ENCODE measurements around the gene AZU1.
"Not testable (repeated sequence)": the region's sequence is repeated elsewhere in the genome, so short reads cannot be mapped to it uniquely, and the experiment has no call there.

The AZU1 gene

DNA sequence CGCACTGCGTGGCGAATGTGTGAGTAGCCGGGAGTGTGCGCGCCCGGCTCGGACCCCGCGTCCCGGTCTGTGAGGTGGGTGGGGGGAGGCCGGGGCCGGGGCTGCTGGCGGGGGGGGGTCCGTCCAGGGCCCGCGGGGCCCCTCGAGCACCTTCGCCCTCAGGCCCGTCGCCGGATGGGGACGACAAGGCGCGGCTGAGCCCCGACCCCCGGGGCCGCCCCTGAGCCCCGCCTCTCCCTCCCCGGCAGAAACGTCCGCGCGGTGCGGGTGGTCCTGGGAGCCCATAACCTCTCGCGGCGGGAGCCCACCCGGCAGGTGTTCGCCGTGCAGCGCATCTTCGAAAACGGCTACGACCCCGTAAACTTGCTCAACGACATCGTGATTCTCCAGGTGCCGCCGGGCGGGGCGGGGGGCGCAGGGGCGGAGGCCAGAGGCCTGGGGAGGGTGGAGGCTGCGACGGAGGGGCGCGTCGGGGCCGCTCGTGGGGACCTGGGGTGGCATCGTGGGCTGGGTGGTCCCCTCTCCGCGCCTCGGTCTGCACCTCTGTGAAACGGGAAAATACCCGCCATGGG, 25.5 kb downstream of the AZU1 start:
- H3K9me2 ChIP-seq (replicated peaks; ENCODE audit: control insufficient read depth, low read length) = no peaks in the 10 kb centered on the region
- H3K36me3 ChIP-seq (ENCODE audit: control insufficient read depth, low read length) = no peaks in the 10 kb centered on the region
- H4K20me1 ChIP-seq (ENCODE audit: control insufficient read depth, insufficient read depth, low read depth, low read length) = no peaks in the 10 kb centered on the region
- no peaks in the 10 kb centered on the region for H3K4me1 ChIP-seq (ENCODE audit: control insufficient read depth, low read length)
- no peak overlapping the region for H3K4me2 ChIP-seq (ENCODE audit: low read length)
- H3K27me3 ChIP-seq (ENCODE audit: control insufficient read depth, low read length) = peaks cover 3% of the 10 kb centered on the region; the same call in 1 of the 2 replicates
- no peaks in the 10 kb centered on the region for H3K79me2 ChIP-seq (ENCODE audit: control insufficient read depth, low read length)
- H3K4me3 ChIP-seq (ENCODE audit: low read length) = no peak overlapping the region
- no peak overlapping the region for H3K27ac ChIP-seq (ENCODE audit: low read depth, low read length)
- TF ChIP-seq, protein P1, sequence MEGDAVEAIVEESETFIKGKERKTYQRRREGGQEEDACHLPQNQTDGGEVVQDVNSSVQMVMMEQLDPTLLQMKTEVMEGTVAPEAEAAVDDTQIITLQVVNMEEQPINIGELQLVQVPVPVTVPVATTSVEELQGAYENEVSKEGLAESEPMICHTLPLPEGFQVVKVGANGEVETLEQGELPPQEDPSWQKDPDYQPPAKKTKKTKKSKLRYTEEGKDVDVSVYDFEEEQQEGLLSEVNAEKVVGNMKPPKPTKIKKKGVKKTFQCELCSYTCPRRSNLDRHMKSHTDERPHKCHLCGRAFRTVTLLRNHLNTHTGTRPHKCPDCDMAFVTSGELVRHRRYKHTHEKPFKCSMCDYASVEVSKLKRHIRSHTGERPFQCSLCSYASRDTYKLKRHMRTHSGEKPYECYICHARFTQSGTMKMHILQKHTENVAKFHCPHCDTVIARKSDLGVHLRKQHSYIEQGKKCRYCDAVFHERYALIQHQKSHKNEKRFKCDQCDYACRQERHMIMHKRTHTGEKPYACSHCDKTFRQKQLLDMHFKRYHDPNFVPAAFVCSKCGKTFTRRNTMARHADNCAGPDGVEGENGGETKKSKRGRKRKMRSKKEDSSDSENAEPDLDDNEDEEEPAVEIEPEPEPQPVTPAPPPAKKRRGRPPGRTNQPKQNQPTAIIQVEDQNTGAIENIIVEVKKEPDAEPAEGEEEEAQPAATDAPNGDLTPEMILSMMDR (IDR thresholded peaks at IDR 0.05; ENCODE audit: low read depth, low read length, poor library complexity, severe bottlenecking) = no peak
- TF ChIP-seq EZH2phosphoT487 (IDR thresholded peaks at IDR 0.05; ENCODE audit: borderline replicate concordance, low read length) = no peak
- H3K9me3 ChIP-seq (ENCODE audit: control insufficient read depth, insufficient read depth, low read length) = no peaks in the 10 kb centered on the region
- H3F3A ChIP-seq (ENCODE audit: control insufficient read depth, insufficient read depth) = no peaks in the 10 kb centered on the region

DNA sequence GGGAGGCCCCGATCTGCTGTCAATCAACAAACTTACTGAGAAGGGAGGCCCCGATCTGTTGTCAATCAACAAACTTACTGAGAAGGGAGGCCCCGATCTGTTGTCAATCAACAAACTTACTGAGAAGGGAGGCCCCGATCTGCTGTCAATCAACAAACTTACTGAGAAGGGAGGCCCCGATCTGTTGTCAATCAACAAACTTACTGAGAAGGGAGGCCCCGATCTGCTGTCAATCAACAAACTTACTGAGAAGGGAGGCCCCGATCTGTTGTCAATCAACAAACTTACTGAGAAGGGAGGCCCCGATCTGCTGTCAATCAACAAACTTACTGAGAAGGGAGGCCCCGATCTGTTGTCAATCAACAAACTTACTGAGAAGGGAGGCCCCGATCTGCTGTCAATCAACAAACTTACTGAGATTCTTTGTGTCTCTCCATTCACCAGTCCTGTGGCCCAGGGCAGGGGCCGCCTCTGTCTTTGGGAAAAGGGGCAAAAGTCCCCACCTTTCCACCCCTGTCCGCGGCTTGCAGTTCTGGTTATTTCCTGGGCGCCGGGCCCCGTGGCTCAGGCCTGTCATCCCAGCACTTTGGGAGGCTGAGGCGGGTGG, 26.1 kb downstream of the AZU1 start:
- H3K27me3 ChIP-seq (ENCODE audit: control insufficient read depth, low read length); H3K27ac ChIP-seq (ENCODE audit: low read depth, low read length); H3F3A ChIP-seq (ENCODE audit: control insufficient read depth, insufficient read depth); H3K4me1 ChIP-seq (ENCODE audit: control insufficient read depth, low read length); H4K20me1 ChIP-seq (ENCODE audit: control insufficient read depth, insufficient read depth, low read depth, low read length); H3K9me3 ChIP-seq (ENCODE audit: control insufficient read depth, insufficient read depth, low read length); H3K9me2 ChIP-seq (replicated peaks; ENCODE audit: control insufficient read depth, low read length); H3K36me3 ChIP-seq (ENCODE audit: control insufficient read depth, low read length); H3K79me2 ChIP-seq (ENCODE audit: control insufficient read depth, low read length); H3K4me2 ChIP-seq (ENCODE audit: low read length); H3K4me3 ChIP-seq (ENCODE audit: low read length): not testable (repeated sequence)

DNA sequence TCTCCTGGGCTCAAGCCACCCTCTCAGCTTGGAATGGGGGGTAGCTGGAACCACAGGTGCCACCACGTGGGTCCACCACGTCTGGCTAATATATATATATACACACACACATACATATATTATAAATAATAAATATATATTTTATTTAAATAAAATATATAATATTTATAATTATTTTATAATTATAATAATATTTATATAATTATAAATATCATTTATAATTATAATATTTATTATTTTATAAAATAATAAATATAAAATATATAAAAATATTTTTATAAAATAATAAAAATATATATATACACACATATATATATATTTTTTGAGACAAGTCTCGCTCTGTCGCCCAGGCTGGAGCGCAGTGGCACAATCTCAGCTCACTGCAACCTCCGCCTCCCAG, 26.9 kb downstream of the AZU1 start:
- Histone ChIP-seq H3K9me2 (replicated peaks; ENCODE audit: control insufficient read depth, low read length) (no peaks in the 10 kb centered on the region), H3F3A (ENCODE audit: control insufficient read depth, insufficient read depth) (0 out of 2 replicates have a peak, but pooled peaks cover 2% of the 10 kb centered on the region), H3K79me2 (ENCODE audit: control insufficient read depth, low read length) (no peaks in the 10 kb centered on the region), H3K4me2 (ENCODE audit: low read length) (no peak overlapping the region), H3K9me3 (ENCODE audit: control insufficient read depth, insufficient read depth, low read length) (no peaks in the 10 kb centered on the region), H3K27ac (ENCODE audit: low read depth, low read length) (no peak overlapping the region), H3K27me3 (ENCODE audit: control insufficient read depth, low read length) (peaks cover 3% of the 10 kb centered on the region), H3K36me3 (ENCODE audit: control insufficient read depth, low read length) (no peaks in the 10 kb centered on the region), H3K4me1 (ENCODE audit: control insufficient read depth, low read length) (no peaks in the 10 kb centered on the region), H4K20me1 (ENCODE audit: control insufficient read depth, insufficient read depth, low read depth, low read length) (no peaks in the 10 kb centered on the region), H3K4me3 (ENCODE audit: low read length) (no peak overlapping the region)
- TF ChIP-seq, protein P1 (IDR thresholded peaks at IDR 0.05; ENCODE audit: low read depth, low read length, poor library complexity, severe bottlenecking) = no peak
- TF ChIP-seq EZH2phosphoT487 (IDR thresholded peaks at IDR 0.05; ENCODE audit: borderline replicate concordance, low read length) = no peak

DNA sequence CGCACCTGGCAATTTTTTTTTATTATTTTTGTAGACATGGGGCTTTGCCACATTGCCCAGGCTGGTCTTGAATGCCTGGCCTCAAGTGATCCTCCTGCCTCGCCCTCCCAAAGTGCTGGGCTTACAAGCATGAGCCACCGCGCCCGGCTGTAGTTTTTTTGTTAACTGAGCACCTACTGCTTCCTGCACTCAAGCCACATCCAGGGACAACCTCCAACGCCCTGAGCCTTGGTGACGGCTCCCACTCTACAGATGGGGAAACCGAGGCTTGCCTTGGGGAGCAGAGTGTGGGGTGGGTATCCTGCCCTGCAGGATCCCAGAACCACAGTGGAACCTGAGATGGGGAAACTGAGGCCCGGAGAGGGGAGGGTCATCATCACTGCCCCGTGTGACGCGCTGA, 27.5 kb downstream of the AZU1 start:
- H3K4me2 ChIP-seq (ENCODE audit: low read length) = no peak overlapping the region
- H3K27me3 ChIP-seq (ENCODE audit: control insufficient read depth, low read length) = peaks cover 9% of the 10 kb centered on the region

More for the DNA sequence above, 27.5 kb downstream of the AZU1 start:
- Histone ChIP-seq H3K79me2 (ENCODE audit: control insufficient read depth, low read length) (no peaks in the 10 kb centered on the region), H3K4me3 (ENCODE audit: low read length) (no peak overlapping the region), H3K9me2 (replicated peaks; ENCODE audit: control insufficient read depth, low read length) (no peaks in the 10 kb centered on the region), H3K27ac (ENCODE audit: low read depth, low read length) (no peak overlapping the region), H4K20me1 (ENCODE audit: control insufficient read depth, insufficient read depth, low read depth, low read length) (no peaks in the 10 kb centered on the region), H3K36me3 (ENCODE audit: control insufficient read depth, low read length) (no peaks in the 10 kb centered on the region), H3K4me1 (ENCODE audit: control insufficient read depth, low read length) (no peaks in the 10 kb centered on the region), H3K9me3 (ENCODE audit: control insufficient read depth, insufficient read depth, low read length) (no peaks in the 10 kb centered on the region), H3F3A (ENCODE audit: control insufficient read depth, insufficient read depth) (0 out of 2 replicates have a peak, but pooled peaks cover 2% of the 10 kb centered on the region)
- TF ChIP-seq, protein P1 (IDR thresholded peaks at IDR 0.05; ENCODE audit: low read depth, low read length, poor library complexity, severe bottlenecking) = no peak
- TF ChIP-seq EZH2phosphoT487 (IDR thresholded peaks at IDR 0.05; ENCODE audit: borderline replicate concordance, low read length) = no peak
